MM.1S (cell line): ENCODE data around the gene SEPTIN5.

Experiments
- DNase-seq: peaks from one replicate; pipeline ENCODE4 v3.0.0-alpha.2; 2015
- H2AFZ ChIP-seq: fragments of 300-600 bp; sonication (generic); 2 replicates; pipeline ENCODE4 v1.6.0; 2016; ENCODE audit warnings: antibody characterized with exemption, low read length
- H3F3A ChIP-seq: fragments of 300-600 bp; sonication (generic); 2 replicates; pipeline ENCODE4 v1.6.1; 2016; ENCODE audit warnings: mild to moderate bottlenecking, antibody characterized with exemption, low read length, moderate library complexity, mixed read lengths; ENCODE audit not compliant: insufficient read depth
- H3K27ac ChIP-seq: fragments of 300-600 bp; sonication (generic); 2 replicates; pipeline ENCODE4 v1.5.1; 2016; ENCODE audit warnings: mild to moderate bottlenecking, low read length
- H3K27me3 ChIP-seq: fragments of 300-600 bp; sonication (generic); replicated peaks from 2 replicates; pipeline ENCODE4 v1.6.0; 2016; ENCODE audit warnings: low read length; ENCODE audit not compliant: insufficient read depth
- H3K36me3 ChIP-seq: fragments of 300-600 bp; sonication (generic); replicated peaks from 2 replicates; pipeline ENCODE4 v1.6.1; 2016; ENCODE audit warnings: mild to moderate bottlenecking, low read length, mixed read lengths; ENCODE audit not compliant: insufficient read depth
- H3K4me1 ChIP-seq: fragments of 300-600 bp; sonication (generic); 2 replicates; pipeline ENCODE4 v1.6.1; 2016; ENCODE audit warnings: low read length, mixed read lengths
- H3K4me2 ChIP-seq: fragments of 300-600 bp; sonication (generic); 2 replicates; pipeline ENCODE4 v1.6.0; 2016; ENCODE audit warnings: low read depth, low read length
- H3K4me3 ChIP-seq: fragments of 300-600 bp; sonication (generic); 2 replicates; pipeline ENCODE4 v1.5.1; 2016; ENCODE audit warnings: low read length, mixed read lengths
- H3K79me2 ChIP-seq: fragments of 300-600 bp; sonication (generic); 2 replicates; pipeline ENCODE4 v1.6.1; 2016; ENCODE audit warnings: mixed run types, low read length, mixed read lengths
- H3K9ac ChIP-seq: fragments of 300-600 bp; sonication (generic); 2 replicates; pipeline ENCODE4 v1.6.1; 2016; ENCODE audit warnings: low read length, mixed read lengths
- H3K9me2 ChIP-seq: fragments of 300-600 bp; sonication (generic); replicated peaks from 2 replicates; pipeline ENCODE4 v1.6.1; 2016; ENCODE audit warnings: mild to moderate bottlenecking, low read length, mixed read lengths; ENCODE audit not compliant: insufficient read depth
- H3K9me3 ChIP-seq: fragments of 300-600 bp; sonication (generic); replicated peaks from 2 replicates; pipeline ENCODE4 v1.6.1; 2016; ENCODE audit warnings: mild to moderate bottlenecking, low read length, mixed read lengths; ENCODE audit not compliant: insufficient read depth
- H4K20me1 ChIP-seq: fragments of 300-600 bp; sonication (generic); 2 replicates; pipeline ENCODE4 v1.6.1; 2016; ENCODE audit warnings: mild to moderate bottlenecking, low read length, moderate library complexity, mixed read lengths; ENCODE audit not compliant: insufficient read depth
- EZH2 ChIP-seq: fragments of 300-600 bp; sonication (generic); optimal IDR thresholded peaks from 2 replicates; pipeline ENCODE3; 2017; ENCODE audit warnings: low read depth, mild to moderate bottlenecking, antibody characterized with exemption, low read length, mixed read lengths
- EZH2phosphoT487 ChIP-seq: fragments of 300-600 bp; sonication (generic); IDR thresholded peaks from 2 replicates; pipeline ENCODE4 v1.6.1; 2018; ENCODE audit warnings: antibody characterized with exemption, low read length
- TF ChIP-seq, protein P1 (sequence below): fragments of 300-600 bp; sonication (generic); IDR thresholded peaks from 2 replicates; pipeline ENCODE4 v1.5.1; 2016; ENCODE audit warnings: antibody characterized with exemption, low read length, mixed read lengths

SEPTIN5 gene

DNA sequence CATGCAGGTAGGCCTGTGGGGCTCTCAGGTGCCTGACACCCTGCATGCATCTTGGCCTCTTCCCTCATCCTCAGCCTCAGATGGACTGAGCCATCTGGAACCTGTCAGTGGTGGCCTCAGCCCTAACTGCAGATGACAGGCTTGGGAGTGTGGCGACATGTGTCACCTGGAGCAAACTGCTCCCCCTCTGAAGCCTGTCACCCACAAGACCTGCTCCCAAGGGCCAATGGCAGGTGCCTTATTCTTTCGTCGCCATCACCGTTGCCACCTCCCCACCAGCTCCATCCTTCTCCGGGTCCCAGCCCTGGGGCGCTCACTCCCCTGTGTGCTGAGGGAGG is 3.6 kb upstream of the SEPTIN5 start:
- Histone ChIP-seq H3K9me2 (no peaks in the 10 kb centered on the region), H3K9ac (no peak overlapping the region), H2AFZ (no peak overlapping the region), H3K4me3 (no peak overlapping the region), H4K20me1 (no peaks in the 10 kb centered on the region), H3K27me3 (peaks cover 84% of the 10 kb centered on the region), H3K27ac (no peak overlapping the region), H3K9me3 (no peaks in the 10 kb centered on the region), H3K36me3 (no peaks in the 10 kb centered on the region), H3K79me2 (no peaks in the 10 kb centered on the region), H3K4me1 (no peaks in the 10 kb centered on the region), H3K4me2 (no peak overlapping the region), H3F3A (no peaks in the 10 kb centered on the region)
- DNase-seq = no peak
- no peak for TF ChIP-seq EZH2
- TF ChIP-seq EZH2phosphoT487 = no peak
- TF ChIP-seq, protein P1, sequence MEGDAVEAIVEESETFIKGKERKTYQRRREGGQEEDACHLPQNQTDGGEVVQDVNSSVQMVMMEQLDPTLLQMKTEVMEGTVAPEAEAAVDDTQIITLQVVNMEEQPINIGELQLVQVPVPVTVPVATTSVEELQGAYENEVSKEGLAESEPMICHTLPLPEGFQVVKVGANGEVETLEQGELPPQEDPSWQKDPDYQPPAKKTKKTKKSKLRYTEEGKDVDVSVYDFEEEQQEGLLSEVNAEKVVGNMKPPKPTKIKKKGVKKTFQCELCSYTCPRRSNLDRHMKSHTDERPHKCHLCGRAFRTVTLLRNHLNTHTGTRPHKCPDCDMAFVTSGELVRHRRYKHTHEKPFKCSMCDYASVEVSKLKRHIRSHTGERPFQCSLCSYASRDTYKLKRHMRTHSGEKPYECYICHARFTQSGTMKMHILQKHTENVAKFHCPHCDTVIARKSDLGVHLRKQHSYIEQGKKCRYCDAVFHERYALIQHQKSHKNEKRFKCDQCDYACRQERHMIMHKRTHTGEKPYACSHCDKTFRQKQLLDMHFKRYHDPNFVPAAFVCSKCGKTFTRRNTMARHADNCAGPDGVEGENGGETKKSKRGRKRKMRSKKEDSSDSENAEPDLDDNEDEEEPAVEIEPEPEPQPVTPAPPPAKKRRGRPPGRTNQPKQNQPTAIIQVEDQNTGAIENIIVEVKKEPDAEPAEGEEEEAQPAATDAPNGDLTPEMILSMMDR = no peak

DNA sequence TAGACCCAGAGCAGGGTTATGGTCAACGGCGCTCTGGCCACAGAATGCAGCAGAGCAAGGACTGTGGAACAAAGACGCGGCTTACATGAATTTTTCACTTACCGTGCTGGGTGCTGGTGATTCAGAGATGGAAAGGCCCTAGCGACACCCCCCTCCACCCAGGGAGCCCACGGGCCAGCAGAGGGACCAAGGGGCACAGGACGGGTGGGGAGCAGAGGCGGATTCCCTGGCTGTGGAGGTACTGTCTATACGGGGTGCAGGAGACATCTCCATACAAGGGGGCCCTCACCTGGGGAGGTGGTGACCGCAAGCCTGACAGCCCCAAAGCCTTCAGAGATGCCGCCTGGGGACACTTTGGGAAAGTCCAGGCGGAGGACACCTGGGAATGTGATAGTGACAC is 1.1 kb upstream of the SEPTIN5 start:
- H3K4me3 ChIP-seq = no peak overlapping the region
- DNase-seq = no peak
- no peaks in the 10 kb centered on the region for H3K36me3 ChIP-seq
- TF ChIP-seq, protein P1 = no peak
- no peak for TF ChIP-seq EZH2
- no peak for TF ChIP-seq EZH2phosphoT487
- H3K27me3 ChIP-seq = peaks cover 82% of the 10 kb centered on the region
- H3K4me2 ChIP-seq = no peak overlapping the region
- no peaks in the 10 kb centered on the region for H3K4me1 ChIP-seq
- no peak overlapping the region for H2AFZ ChIP-seq
- no peaks in the 10 kb centered on the region for H3K9me2 ChIP-seq
- H3K9me3 ChIP-seq = no peaks in the 10 kb centered on the region
- H3F3A ChIP-seq = no peaks in the 10 kb centered on the region
- H4K20me1 ChIP-seq = no peaks in the 10 kb centered on the region
- H3K27ac ChIP-seq = no peak overlapping the region
- H3K79me2 ChIP-seq = no peaks in the 10 kb centered on the region
- H3K9ac ChIP-seq = no peak overlapping the region

DNA sequence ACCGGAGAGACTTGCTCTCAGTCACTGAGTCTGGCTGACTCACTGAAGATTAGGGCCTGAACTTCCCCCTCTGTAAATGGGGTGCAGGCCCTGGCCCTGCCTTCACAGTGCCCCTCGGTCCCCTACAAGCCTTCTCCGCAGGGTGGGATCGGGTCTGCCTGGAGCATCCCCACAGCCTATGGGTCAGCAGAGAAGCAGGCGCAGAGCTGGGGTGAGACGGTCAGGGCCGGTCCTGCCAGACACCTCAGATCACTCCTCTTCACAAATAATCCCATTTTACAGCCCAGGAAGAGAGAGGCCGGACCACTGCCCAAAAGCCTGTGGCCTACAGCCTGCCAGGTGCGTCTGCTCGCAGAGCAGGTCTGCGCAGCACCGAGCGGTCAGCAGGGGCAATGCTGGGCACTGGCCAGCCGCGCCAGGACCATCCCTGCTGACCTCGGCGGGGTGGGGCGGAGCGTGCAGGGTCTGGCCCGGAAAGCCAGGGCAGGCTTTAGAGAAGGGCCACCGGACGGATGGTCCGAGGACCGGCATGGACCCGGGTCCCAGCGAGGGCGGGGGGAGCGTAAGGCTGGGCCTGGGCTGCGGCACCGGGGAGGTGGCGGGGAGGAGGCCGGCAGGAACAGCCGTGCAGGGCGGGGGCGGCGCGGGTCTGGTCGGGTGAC is 522 bp upstream of the SEPTIN5 start:
- no peak overlapping the region for H2AFZ ChIP-seq
- TF ChIP-seq EZH2 (no peak), EZH2phosphoT487 (no peak)
- TF ChIP-seq, protein P1 = no peak
- H3K27me3 ChIP-seq = peaks cover 81% of the 10 kb centered on the region
- no peaks in the 10 kb centered on the region for H3K4me1 ChIP-seq
- no peaks in the 10 kb centered on the region for H3K9me2 ChIP-seq
- no peak overlapping the region for H3K27ac ChIP-seq
- H3K4me3 ChIP-seq = no peak overlapping the region
- DNase-seq = no peak
- no peak overlapping the region for H3K9ac ChIP-seq
- H3F3A ChIP-seq = no peaks in the 10 kb centered on the region
- no peaks in the 10 kb centered on the region for H3K79me2 ChIP-seq
- no peaks in the 10 kb centered on the region for H4K20me1 ChIP-seq
- no peak overlapping the region for H3K4me2 ChIP-seq
- no peaks in the 10 kb centered on the region for H3K9me3 ChIP-seq
- H3K36me3 ChIP-seq = no peaks in the 10 kb centered on the region
